ENCODE measurements around the gene FOXP2. TPM values are rescaled to one million over a fixed set of nuclear protein-coding genes. Genes with fewer than 3 reads are reported as not detected.

FOXP2 gene
- total RNA-seq, 4 donors from 2014 or later: 12.2 to 40.9 (median 19.5) TPM

GRCh38 chr7:114630201-114630990 lies 215.8 kb downstream of the FOXP2 start:
- no peaks in the 10 kb centered on the region for H3K27me3 ChIP-seq
- H3K4me1 ChIP-seq: no peaks in the 10 kb centered on the region
- no peak for DNase-seq (ENCODE audit: low spot score in 2 of 2)
- H3K9me3 ChIP-seq: no peaks in the 10 kb centered on the region
- H3K27ac ChIP-seq: no peak overlapping the region
- H3K36me3 ChIP-seq: peaks cover 3% of the 10 kb centered on the region
- TF ChIP-seq, protein P1, sequence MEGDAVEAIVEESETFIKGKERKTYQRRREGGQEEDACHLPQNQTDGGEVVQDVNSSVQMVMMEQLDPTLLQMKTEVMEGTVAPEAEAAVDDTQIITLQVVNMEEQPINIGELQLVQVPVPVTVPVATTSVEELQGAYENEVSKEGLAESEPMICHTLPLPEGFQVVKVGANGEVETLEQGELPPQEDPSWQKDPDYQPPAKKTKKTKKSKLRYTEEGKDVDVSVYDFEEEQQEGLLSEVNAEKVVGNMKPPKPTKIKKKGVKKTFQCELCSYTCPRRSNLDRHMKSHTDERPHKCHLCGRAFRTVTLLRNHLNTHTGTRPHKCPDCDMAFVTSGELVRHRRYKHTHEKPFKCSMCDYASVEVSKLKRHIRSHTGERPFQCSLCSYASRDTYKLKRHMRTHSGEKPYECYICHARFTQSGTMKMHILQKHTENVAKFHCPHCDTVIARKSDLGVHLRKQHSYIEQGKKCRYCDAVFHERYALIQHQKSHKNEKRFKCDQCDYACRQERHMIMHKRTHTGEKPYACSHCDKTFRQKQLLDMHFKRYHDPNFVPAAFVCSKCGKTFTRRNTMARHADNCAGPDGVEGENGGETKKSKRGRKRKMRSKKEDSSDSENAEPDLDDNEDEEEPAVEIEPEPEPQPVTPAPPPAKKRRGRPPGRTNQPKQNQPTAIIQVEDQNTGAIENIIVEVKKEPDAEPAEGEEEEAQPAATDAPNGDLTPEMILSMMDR (IDR thresholded peaks at IDR 0.05): no peak
- H3K4me3 ChIP-seq: no peak overlapping the region
- WGBS: 77% methylated on average over 7 of the region's 7 CpGs

- H3K4me3 ChIP-seq: no peak overlapping the region
- DNase-seq (ENCODE audit: low spot score in 2 of 2): no peak
- WGBS: 94% methylated on average over 3 of the region's 3 CpGs
Measured at GRCh38 chr7:114631249-114631822, 216.7 kb downstream of the FOXP2 start.

DNA sequence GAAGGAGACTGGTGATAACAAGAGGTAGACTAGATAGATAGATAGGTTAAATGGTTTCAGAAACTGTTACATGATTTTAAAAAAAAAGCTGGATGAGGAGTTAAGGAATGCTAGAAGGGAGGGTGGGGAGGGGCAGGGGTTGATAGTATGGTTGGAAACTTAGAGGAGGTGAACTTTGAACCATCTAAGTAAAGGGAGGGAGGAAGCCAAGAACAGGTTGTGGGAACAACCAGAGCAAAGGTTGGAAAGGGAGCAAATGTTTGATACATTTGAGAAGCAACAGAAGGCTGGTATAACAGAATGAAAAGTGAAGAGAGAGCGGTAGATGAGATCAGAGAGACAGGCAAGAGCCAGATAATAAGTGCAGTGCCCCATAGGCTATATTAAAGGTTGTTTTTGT lies 224.8 kb downstream of the FOXP2 start:
- H3K27ac ChIP-seq: no peak overlapping the region
- H3K4me1 ChIP-seq: no peaks in the 10 kb centered on the region
- 96% methylated on average over 1 of the region's 1 CpG for WGBS

More at GRCh38 chr7:114631249-114631822, 216.7 kb downstream of the FOXP2 start:
- no peak for TF ChIP-seq POLR2AphosphoS5 (IDR thresholded peaks at IDR 0.05)
- no peak for TF ChIP-seq POLR2A (IDR thresholded peaks at IDR 0.05)
- TF ChIP-seq, protein P1 (IDR thresholded peaks at IDR 0.05): no peak
- no peak for TF ChIP-seq EP300 (IDR thresholded peaks at IDR 0.05)
- Histone ChIP-seq H3K9me3 (no peaks in the 10 kb centered on the region), H3K27ac (no peak overlapping the region), H3K36me3 (peaks cover 3% of the 10 kb centered on the region), H3K27me3 (no peaks in the 10 kb centered on the region), H3K4me1 (no peaks in the 10 kb centered on the region)

GRCh38 chr7:114644455-114644854 lies 229.8 kb downstream of the FOXP2 start:
- WGBS: 43% methylated on average over 8 of the region's 8 CpGs
- DNase-seq (ENCODE audit: low spot score in 2 of 2): no peak
- Histone ChIP-seq H3K4me1 (no peaks in the 10 kb centered on the region), H3K4me3 (no peak overlapping the region), H3K9me3 (no peaks in the 10 kb centered on the region), H3K27ac (no peak overlapping the region), H3K27me3 (no peaks in the 10 kb centered on the region), H3K36me3 (no peaks in the 10 kb centered on the region)
- TF ChIP-seq, protein P1 (IDR thresholded peaks at IDR 0.05): no peak
- TF ChIP-seq POLR2A (IDR thresholded peaks at IDR 0.05) (no peak), POLR2AphosphoS5 (IDR thresholded peaks at IDR 0.05) (no peak), EP300 (IDR thresholded peaks at IDR 0.05) (no peak)

More for the DNA sequence above, 224.8 kb downstream of the FOXP2 start:
- Histone ChIP-seq H3K27me3 (no peaks in the 10 kb centered on the region), H3K4me3 (no peak overlapping the region), H3K36me3 (no peaks in the 10 kb centered on the region), H3K9me3 (no peaks in the 10 kb centered on the region)
- DNase-seq (ENCODE audit: low spot score in 2 of 2): no peak
- TF ChIP-seq, protein P1 (IDR thresholded peaks at IDR 0.05): no peak
- TF ChIP-seq POLR2AphosphoS5 (IDR thresholded peaks at IDR 0.05) (no peak), POLR2A (IDR thresholded peaks at IDR 0.05) (no peak), EP300 (IDR thresholded peaks at IDR 0.05) (no peak)

GRCh38 chr7:114645451-114645850 lies 230.8 kb downstream of the FOXP2 start:
- no peaks in the 10 kb centered on the region for H3K36me3 ChIP-seq
- no peaks in the 10 kb centered on the region for H3K9me3 ChIP-seq
- TF ChIP-seq, protein P1 (IDR thresholded peaks at IDR 0.05): no peak
- TF ChIP-seq EP300 (IDR thresholded peaks at IDR 0.05): no peak
- no peak for TF ChIP-seq POLR2A (IDR thresholded peaks at IDR 0.05)
- TF ChIP-seq POLR2AphosphoS5 (IDR thresholded peaks at IDR 0.05): no peak
- H3K4me3 ChIP-seq: no peak overlapping the region
- no peak overlapping the region for H3K27ac ChIP-seq
- no peak for DNase-seq (ENCODE audit: low spot score in 2 of 2)
- H3K27me3 ChIP-seq: no peaks in the 10 kb centered on the region
- no peaks in the 10 kb centered on the region for H3K4me1 ChIP-seq

All from suprapubic skin (tissue), 4 donors.